Measurements from ENCODE around the gene MBTPS1.

Gene MBTPS1

GRCh38 chr16:84075376-84075775, 41.4 kb downstream of the MBTPS1 start:
- DNase-seq (ENCODE audit: low read depth in 3 of 3, low spot score in 1 of 3), result no peak

GRCh38 chr16:84074721-84075120, 42.0 kb downstream of the MBTPS1 start:
- DNase-seq (ENCODE audit: low read depth in 3 of 3, low spot score in 1 of 3), result no peak

GRCh38 chr16:84072014-84072413, 44.7 kb downstream of the MBTPS1 start:
- DNase-seq (ENCODE audit: low read depth in 3 of 3, low spot score in 1 of 3), result no peak

DNA sequence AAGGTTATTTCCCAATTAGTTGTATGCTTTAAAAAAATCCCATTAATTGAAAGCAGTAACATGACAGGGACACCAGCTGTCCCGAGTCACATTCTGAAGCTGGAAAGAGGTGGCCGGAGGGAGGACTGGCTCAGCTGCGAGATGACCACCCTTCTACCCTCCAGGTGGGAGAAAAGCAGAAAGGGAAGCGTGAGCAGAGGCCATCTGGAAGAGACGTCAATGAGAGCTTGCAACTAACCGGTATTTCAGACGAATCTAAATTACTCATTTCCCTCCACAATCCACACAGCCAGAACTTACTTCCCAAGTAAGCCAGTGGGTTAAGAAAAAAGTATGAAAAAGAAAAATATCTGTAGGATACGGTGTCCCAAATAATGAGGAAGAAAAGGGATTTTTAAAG, 45.6 kb downstream of the MBTPS1 start:
- no peak for DNase-seq (ENCODE audit: low read depth in 3 of 3, low spot score in 1 of 3)

- DNase-seq (ENCODE audit: low read depth in 3 of 3, low spot score in 1 of 3), result no peak
Measured at GRCh38 chr16:84069540-84069939, 47.2 kb downstream of the MBTPS1 start.

GRCh38 chr16:84068783-84069462, 47.8 kb downstream of the MBTPS1 start:
- DNase-seq (ENCODE audit: low read depth in 3 of 3, low spot score in 1 of 3), result no peak

- no peak for DNase-seq (ENCODE audit: low read depth in 3 of 3, low spot score in 1 of 3)
Measured at GRCh38 chr16:84068041-84068440, 48.7 kb downstream of the MBTPS1 start.

GRCh38 chr16:84067640-84068039, 49.1 kb downstream of the MBTPS1 start:
- no peak for DNase-seq (ENCODE audit: low read depth in 3 of 3, low spot score in 1 of 3)

DNA sequence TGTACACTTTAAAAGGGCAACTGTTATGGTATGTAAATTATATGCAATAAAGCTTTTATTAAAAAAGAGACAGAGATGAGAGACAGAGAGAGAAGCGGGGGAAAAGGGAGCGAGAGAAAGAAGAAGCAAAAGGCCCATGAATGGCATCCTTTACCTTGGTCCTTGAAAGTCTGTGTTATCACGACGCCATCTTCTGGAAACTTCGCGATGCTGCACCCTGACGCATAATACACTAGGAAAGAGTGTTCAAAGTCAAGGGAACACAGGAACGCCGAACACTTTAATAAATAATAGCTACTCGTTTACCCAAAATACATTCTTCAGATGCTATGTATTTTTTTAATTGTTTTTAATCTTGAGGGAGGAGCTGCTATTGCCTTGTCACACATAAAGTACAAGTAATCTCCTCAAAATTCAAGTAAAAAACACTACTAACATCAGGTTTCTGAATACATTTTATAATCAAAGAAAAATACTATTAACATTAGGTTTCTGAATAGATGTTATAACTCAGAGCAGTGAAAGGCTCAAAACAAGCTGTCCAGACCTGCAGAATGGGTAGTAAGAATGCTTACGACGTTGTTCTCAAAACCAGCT, 51.1 kb downstream of the MBTPS1 start:
- DNase-seq (ENCODE audit: low read depth in 3 of 3, low spot score in 1 of 3), result no peak

GRCh38 chr16:84063980-84064379, 52.8 kb downstream of the MBTPS1 start:
- no peak for DNase-seq (ENCODE audit: low read depth in 3 of 3, low spot score in 1 of 3)

DNA sequence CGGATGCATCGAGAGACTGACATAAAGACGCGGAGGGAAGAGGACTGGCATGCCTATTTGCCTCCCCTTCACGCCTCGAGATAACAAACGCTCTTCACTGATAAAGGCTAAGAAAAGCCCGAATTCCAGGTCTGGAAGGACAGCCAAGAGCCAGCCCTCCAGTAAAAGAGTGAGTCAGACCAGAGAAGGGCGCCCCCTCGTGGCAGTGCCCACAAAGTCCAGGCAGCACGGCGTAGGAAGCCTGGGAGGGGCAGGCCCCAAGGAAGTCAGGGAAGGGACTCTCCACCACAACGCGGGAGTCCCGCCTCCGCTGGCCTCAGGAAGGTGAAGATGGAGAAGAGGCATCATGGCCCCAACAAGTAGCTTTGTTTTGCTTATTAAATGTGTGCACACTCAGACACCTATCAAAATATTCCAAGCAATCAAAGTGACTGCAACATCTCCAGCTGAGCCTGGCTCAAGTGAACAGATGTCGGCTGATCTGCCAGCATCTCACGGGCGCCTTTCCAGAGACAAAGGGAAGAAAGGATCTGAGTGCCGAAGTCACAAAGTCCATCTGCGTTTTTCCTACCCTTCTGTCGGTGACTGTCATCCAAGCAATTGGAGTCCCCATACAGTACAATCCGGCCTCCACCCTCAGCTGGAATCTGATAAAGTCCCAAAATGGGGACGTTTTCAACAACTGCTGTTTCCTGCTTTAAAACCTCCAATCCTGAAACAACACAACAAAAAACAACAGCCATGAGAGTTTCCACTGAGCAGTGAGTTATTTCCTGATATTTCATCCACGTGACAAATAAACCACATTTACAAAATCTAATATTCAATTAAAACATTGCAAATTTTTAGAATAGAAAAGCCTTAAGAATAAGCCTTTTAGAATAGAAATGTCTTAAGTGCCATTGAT, 53.8 kb downstream of the MBTPS1 start:
- DNase-seq (ENCODE audit: low read depth in 3 of 3, low spot score in 1 of 3), result peak; percentile 5 to 59 (median 27)

- DNase-seq (ENCODE audit: low read depth in 3 of 3, low spot score in 1 of 3), result no peak
Measured at GRCh38 chr16:84061236-84061819, 55.4 kb downstream of the MBTPS1 start.

DNA sequence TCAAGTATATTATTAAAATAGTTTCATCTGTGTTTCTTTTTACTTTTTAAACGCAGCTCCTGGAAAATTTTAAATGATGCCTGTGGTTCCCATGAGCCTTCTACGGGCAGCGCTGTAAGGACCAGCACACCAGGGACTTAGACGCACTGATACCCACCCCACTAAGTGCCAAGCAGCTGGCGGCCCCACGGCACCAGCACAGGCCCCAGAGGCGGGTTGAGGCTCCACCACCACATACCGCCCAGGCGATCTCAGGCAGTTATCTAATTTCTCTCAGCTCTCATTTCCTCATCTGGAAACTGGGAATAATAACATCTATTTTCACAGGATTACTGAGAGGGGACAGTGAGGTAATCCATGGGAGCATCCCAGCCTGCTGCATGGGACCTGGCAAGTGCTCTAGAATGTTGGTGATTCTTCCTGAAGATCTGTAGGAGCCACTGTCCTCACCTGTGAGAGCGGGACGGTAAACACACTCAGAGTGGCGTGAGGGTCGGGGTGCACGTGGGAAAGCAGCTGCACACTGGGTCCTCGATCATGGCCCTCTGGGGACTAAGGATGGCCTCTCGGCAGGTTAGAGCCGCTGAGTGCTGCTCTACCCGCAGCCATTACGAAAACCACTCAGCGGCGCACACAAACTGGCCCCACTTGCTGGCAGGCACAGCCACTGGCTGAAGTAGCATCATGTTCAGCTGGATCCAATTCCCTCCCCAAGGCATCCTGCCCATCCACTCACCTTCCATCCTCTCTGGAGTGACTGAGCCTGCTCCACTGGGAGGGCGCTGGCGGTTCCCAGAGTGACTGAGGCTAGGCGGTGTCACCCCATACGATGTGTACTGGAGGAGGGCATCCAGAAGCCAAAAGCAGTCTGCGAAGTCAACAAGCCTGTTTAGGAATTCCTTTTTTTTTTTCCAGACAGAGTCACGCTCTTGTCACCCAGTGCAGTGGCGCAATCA, 56.5 kb downstream of the MBTPS1 start:
- DNase-seq (ENCODE audit: low read depth in 3 of 3, low spot score in 1 of 3), result no peak

DNA sequence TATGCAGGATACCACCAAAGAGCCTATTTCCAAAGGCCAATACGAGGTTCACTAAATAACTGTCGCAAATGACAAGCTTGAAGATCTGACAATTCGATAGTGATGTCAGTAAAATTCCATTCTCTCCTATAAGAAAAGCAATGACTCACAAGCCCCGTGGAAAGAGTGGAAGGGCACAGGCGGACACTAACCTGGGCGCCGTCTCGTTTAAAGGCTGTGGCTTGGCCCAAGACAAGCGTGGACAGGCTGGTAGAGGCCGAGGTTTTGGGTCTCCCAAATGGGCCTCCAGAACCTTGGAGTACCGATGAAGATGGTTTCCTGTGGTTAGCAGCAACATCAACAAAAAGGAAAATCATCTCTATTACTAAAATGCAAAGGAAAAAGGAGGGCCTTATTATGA, 57.6 kb downstream of the MBTPS1 start:
- DNase-seq (ENCODE audit: low read depth in 3 of 3, low spot score in 1 of 3), result no peak

GRCh38 chr16:84058664-84059063, 58.1 kb downstream of the MBTPS1 start:
- DNase-seq (ENCODE audit: low read depth in 3 of 3, low spot score in 1 of 3), result no peak

DNA sequence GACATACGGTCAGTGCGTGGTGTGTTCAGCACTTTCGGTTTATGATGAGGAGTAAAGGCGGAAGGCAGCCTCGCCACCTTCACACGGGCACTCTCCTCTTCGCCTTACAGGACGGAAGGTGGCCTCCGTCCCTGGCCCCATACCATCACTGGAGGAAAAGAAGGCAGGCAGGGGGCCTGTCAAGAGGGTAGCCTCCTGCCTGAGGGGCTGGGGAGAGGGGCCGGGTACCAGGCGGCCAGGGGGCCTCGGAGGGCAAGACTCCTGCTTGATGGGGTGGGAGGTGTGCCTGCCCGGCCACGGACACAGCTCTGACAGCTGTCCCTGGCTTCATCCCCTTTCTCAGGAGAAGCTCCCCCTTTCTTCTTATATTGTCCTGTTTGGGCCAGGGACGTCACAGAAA, 58.5 kb downstream of the MBTPS1 start:
- no peak for DNase-seq (ENCODE audit: low read depth in 3 of 3, low spot score in 1 of 3)

DNA sequence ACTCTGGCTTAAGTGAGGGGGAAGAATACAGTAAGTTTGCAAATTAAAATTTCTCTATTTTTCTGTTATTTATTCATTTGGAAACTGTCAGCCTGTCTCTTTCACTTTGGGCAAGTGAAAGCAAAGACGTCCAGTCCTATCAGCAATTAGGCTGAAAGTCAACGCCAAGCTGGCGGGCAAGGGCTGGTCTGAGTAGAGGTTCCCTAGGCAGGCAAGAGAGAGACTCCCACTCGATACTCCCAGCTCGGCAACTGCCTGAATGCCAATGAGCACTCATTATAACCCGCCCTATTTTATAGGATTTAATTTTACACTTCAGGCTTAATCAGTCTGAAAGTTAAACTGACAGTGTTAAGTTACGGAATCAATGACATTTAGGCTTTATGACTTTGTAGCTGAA, 59.8 kb downstream of the MBTPS1 start:
- no peak for DNase-seq (ENCODE audit: low read depth in 3 of 3, low spot score in 1 of 3)

DNA sequence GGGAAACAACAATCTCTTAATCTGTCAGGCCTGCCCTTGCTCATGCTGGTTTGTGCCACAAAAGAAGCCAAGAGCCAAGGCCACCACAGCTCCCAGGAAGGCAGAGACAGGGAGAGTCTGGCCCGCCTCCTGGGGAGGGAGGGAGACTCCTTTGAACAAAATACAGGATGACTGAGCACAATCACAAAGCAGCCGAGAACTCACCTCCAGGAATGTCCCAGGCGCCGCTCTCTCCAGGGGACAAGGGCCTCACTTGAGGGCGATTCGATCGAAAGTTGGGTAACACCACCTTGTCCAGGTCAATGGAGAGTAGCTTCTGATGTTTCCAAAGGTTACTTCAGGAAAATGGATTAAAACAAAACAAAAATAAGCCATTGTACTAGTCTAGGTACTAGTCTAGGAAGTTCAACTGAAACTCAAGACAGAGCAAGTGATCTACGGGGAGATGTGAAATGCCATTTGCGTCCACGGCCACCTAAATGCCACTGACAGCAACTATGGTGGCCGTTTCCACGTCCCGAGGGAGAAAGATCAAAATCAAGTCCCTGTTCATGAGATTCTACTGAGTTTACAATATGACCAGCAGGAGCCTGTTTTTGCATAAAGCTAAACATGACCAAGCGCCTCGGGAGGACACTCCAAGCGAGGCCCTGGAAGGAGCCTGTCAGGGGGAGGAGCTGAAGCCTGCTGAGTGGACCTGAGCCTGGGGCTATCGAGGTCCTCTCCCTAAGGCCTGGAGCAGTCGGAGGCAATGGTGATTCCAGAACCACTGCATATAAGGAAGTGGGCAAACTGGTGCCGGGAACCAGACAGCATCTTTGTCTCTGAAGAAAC, 60.7 kb downstream of the MBTPS1 start:
- DNase-seq (ENCODE audit: low read depth in 3 of 3, low spot score in 1 of 3), result no peak

GRCh38 chr16:84055366-84055765, 61.4 kb downstream of the MBTPS1 start:
- DNase-seq (ENCODE audit: low read depth in 3 of 3, low spot score in 1 of 3), result no peak

DNA sequence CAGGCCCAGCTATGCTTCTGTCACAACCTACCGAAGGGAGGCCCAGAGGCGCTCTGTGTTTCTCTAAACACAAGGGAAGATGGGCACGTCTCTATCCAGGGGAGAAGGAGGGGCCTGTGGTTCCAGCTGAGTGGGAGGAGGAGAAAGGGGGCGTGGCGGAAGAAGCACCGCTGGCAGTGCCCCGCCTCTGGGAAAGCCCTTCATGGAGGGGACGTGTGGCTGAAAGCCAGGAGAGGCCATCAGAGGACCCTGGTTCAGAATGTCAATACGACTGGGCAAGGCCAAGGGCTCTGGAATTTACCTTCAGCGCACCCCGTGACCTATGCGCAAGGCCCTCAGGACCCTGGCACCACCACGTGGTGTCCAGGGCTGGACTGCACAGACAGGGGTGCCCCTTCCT, 61.8 kb downstream of the MBTPS1 start:
- no peak for DNase-seq (ENCODE audit: low read depth in 3 of 3, low spot score in 1 of 3)
